Tibial artery (tissue), 4 donors: Measurements from ENCODE around the gene PCBP3.
"Not testable (repeated sequence)": the region's sequence is repeated elsewhere in the genome, so short reads cannot be mapped to it uniquely, and the experiment has no call there.

Experiments used
- DNase-seq, 2 donors: peaks; one replicate each; pipeline ENCODE4 v3.0.0-alpha.2; 2019
- H3K27ac ChIP-seq, 2 donors: fragments of 200-600 bp; sonication (generic) in 1 of 2; 1 replicate in 1 of 2; 2 replicates in 1 of 2; pipeline ENCODE4 v1.5.1; 2018 to 2019; ENCODE audit warnings: mild to moderate bottlenecking in 1 of 2
- H3K27me3 ChIP-seq, 2 donors: fragments of 200-600 bp; sonication (generic) in 1 of 2; one replicate each; pipeline versions ENCODE4 v1.5.1 to v1.6.0; 2016 to 2019
- H3K36me3 ChIP-seq, 3 donors: fragments of 200-600 bp; sonication (generic) in 2 of 3; one replicate each; pipeline ENCODE4 v1.5.1; 2016 to 2019; ENCODE audit warnings: mild to moderate bottlenecking in 2 of 3
- H3K4me1 ChIP-seq, 4 donors: fragments of 200-600 bp; sonication (generic) in 2 of 4; 1 replicate in 3 of 4; 2 replicates in 1 of 4; pipeline ENCODE4 v1.5.1; 2016 to 2019
- H3K4me3 ChIP-seq, 2 donors: fragments of 200-600 bp; sonication (generic) in 1 of 2; 1 replicate in 1 of 2; 2 replicates in 1 of 2; pipeline ENCODE4 v1.5.1; 2018 to 2019; ENCODE audit warnings: mild to moderate bottlenecking in 2 of 2
- H3K9me3 ChIP-seq, 3 donors: fragments of 200-600 bp; sonication (generic) in 1 of 3; one replicate each; pipeline ENCODE4 v1.5.1; 2016 to 2019
- CTCF ChIP-seq, 2 experiments: fragments of 200-600 bp in 1 of 2; fragments of 450-650 bp in 1 of 2; IDR thresholded peaks; one replicate each; pipeline ENCODE4 v1.5.1; 2017 to 2019; ENCODE audit warnings: antibody characterized with exemption in 2 of 2, mild to moderate bottlenecking in 1 of 2, moderate library complexity in 1 of 2
- intact Hi-C: fragments of 100-400 bp; cut with DNase I; formaldehyde crosslinking; loops from one replicate; pipeline ENCODE4 v1.15.0; 2023; ENCODE audit warnings: low total_unique reads

Gene PCBP3

GRCh38 chr21:45848805-45849204 lies 205.3 kb downstream of the PCBP3 start:
- Histone ChIP-seq H3K27me3 (peaks cover 0 to 5% of the 10 kb centered on the region in 2 donors), H3K27ac (no peak overlapping the region)
- TF ChIP-seq CTCF (IDR thresholded peaks at IDR 0.05) = no peak

DNA sequence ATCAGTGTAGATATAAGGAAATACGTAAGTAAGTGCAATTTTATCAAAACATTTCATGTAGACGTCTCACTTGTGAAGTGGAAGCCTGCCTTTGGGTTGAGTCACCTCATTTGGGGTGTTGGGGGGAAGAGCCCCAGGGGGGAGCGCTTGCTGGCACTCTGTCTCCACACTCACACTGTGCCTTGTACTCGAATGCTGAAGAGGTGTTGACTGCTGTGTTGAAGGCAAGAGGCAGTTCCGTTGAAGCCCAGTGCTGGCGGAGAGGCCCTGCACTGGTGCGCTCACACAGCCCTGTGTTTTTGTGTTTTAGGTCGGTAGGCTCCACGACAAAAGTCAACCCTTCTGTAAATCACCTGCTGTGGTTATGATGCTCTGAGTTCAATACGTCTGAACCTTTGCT lies 206.1 kb downstream of the PCBP3 start:
- no peaks in the 10 kb centered on the region for H3K9me3 ChIP-seq
- H3K27me3 ChIP-seq = peaks cover 0 to 5% of the 10 kb centered on the region in 2 donors
- H3K36me3 ChIP-seq = no peaks in the 10 kb centered on the region
- no peak overlapping the region for H3K4me3 ChIP-seq
- no peaks in the 10 kb centered on the region for H3K4me1 ChIP-seq
- no peak for DNase-seq
- H3K27ac ChIP-seq = no peak overlapping the region
- TF ChIP-seq CTCF (IDR thresholded peaks at IDR 0.05) = no peak
- intact Hi-C loops = no loop called here

More at GRCh38 chr21:45848805-45849204, 205.3 kb downstream of the PCBP3 start:
- Histone ChIP-seq H3K36me3 (no peaks in the 10 kb centered on the region), H3K9me3 (no peaks in the 10 kb centered on the region), H3K4me1 (no peaks in the 10 kb centered on the region), H3K4me3 (no peak overlapping the region)
- no peak for DNase-seq
- intact Hi-C loops = no loop called here

- TF ChIP-seq CTCF (IDR thresholded peaks at IDR 0.05) = no peak
- intact Hi-C loops = no loop called here
- no peaks in the 10 kb centered on the region for H3K9me3 ChIP-seq
- no peak overlapping the region for H3K4me3 ChIP-seq
- no peak overlapping the region for H3K27ac ChIP-seq
- no peaks in the 10 kb centered on the region for H3K4me1 ChIP-seq
- DNase-seq = no peak
- no peaks in the 10 kb centered on the region for H3K36me3 ChIP-seq
- peaks cover 0 to 9% of the 10 kb centered on the region in 2 donors for H3K27me3 ChIP-seq
Measured at GRCh38 chr21:45850181-45850580, 206.7 kb downstream of the PCBP3 start.

- H3K4me1 ChIP-seq, H3K9me3 ChIP-seq, H3K27ac ChIP-seq, intact Hi-C loops, H3K36me3 ChIP-seq, H3K4me3 ChIP-seq, DNase-seq: not testable (repeated sequence)
- peaks cover 0 to 13% of the 10 kb centered on the region in 2 donors for H3K27me3 ChIP-seq
Measured at GRCh38 chr21:45852386-45852785, 208.9 kb downstream of the PCBP3 start.

- Histone ChIP-seq H3K27me3 (peaks cover 0 to 13% of the 10 kb centered on the region in 2 donors), H3K9me3 (no peaks in the 10 kb centered on the region), H3K4me1 (no peaks in the 10 kb centered on the region), H3K36me3 (no peaks in the 10 kb centered on the region), H3K4me3 (no peak overlapping the region), H3K27ac (no peak overlapping the region)
- DNase-seq = no peak
- no peak for TF ChIP-seq CTCF (IDR thresholded peaks at IDR 0.05)
- intact Hi-C loops = no loop called here
Measured at GRCh38 chr21:45852886-45853400, 209.4 kb downstream of the PCBP3 start.

DNA sequence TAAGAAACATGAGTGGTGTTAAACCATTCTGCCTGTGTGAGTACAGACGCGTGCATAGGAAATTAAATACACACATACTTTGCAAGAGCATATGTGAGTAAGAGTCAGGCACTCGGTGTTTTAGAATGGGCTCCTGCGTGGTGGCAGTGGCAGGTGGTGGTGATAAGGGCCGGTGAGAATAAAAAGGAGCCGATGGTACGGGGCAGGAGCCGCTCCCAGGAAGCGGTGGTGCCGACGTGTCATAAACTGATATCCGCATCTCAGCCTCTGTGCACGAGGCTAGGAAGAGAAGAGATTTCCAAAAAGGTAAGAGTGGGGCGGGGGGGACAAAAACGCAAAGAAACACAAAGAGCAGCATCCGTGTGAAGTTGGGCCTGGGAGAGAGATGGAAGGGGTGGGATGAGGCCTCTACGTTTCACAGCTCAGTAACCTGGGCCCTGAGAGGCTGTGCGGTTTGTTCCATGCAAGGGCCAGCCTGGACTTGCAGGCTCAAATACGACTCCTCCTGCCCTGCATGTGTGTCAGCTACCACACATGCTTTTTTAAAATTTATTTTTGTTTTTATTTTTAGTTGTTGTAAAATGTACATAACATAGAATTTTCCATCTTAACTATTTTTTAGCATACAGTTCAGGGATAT lies 210.3 kb downstream of the PCBP3 start:
- H3K27ac ChIP-seq = no peak overlapping the region
- DNase-seq = no peak
- no peaks in the 10 kb centered on the region for H3K36me3 ChIP-seq
- TF ChIP-seq CTCF (IDR thresholded peaks at IDR 0.05) = no peak
- H3K4me3 ChIP-seq = no peak overlapping the region
- intact Hi-C loops = no loop called here
- H3K4me1 ChIP-seq = no peaks in the 10 kb centered on the region
- no peaks in the 10 kb centered on the region for H3K9me3 ChIP-seq
- H3K27me3 ChIP-seq = peaks cover 0 to 13% of the 10 kb centered on the region in 2 donors
